Measurements from ENCODE around the gene CCNY.

Gene CCNY

GRCh38 chr10:35331894-35332640, 4.2 kb upstream of the CCNY start:
- DNase-seq (ENCODE audit: low read depth, low spot score) = no peak

- DNase-seq (ENCODE audit: low read depth, low spot score) = no peak
These were observed 2.0 kb upstream of the CCNY start for GRCh38 chr10:35334297-35334696.

- no peak for DNase-seq (ENCODE audit: low read depth, low spot score)
These were observed 901 bp upstream of the CCNY start for GRCh38 chr10:35335133-35336083.

GRCh38 chr10:35336921-35337823, 863 bp downstream of the CCNY start:
- no peak for DNase-seq (ENCODE audit: low read depth, low spot score)

- no peak for DNase-seq (ENCODE audit: low read depth, low spot score)
These were observed 3.6 kb downstream of the CCNY start for GRCh38 chr10:35339942-35340341.

- no peak for DNase-seq (ENCODE audit: low read depth, low spot score)
These were observed 4.7 kb downstream of the CCNY start for GRCh38 chr10:35340975-35341374.

- no peak for DNase-seq (ENCODE audit: low read depth, low spot score)
These were observed 5.2 kb downstream of the CCNY start for GRCh38 chr10:35341521-35341920.

GRCh38 chr10:35342183-35342753, 6.0 kb downstream of the CCNY start:
- no peak for DNase-seq (ENCODE audit: low read depth, low spot score)

GRCh38 chr10:35343739-35344138, 7.4 kb downstream of the CCNY start:
- DNase-seq (ENCODE audit: low read depth, low spot score) = no peak

- no peak for DNase-seq (ENCODE audit: low read depth, low spot score)
These were observed 9.1 kb downstream of the CCNY start for GRCh38 chr10:35345383-35345742.

- DNase-seq (ENCODE audit: low read depth, low spot score) = no peak
These were observed 9.9 kb downstream of the CCNY start for GRCh38 chr10:35346248-35346647.

- DNase-seq (ENCODE audit: low read depth, low spot score) = no peak
These were observed 10.8 kb downstream of the CCNY start for GRCh38 chr10:35347121-35347562.

GRCh38 chr10:35347899-35348608, 11.7 kb downstream of the CCNY start:
- no peak for DNase-seq (ENCODE audit: low read depth, low spot score)

GRCh38 chr10:35348609-35349388, 12.5 kb downstream of the CCNY start:
- DNase-seq (ENCODE audit: low read depth, low spot score) = no peak

GRCh38 chr10:35349389-35349915, 13.1 kb downstream of the CCNY start:
- no peak for DNase-seq (ENCODE audit: low read depth, low spot score)

- no peak for DNase-seq (ENCODE audit: low read depth, low spot score)
These were observed 14.7 kb downstream of the CCNY start for GRCh38 chr10:35351021-35351420.

GRCh38 chr10:35352097-35352496, 15.8 kb downstream of the CCNY start:
- no peak for DNase-seq (ENCODE audit: low read depth, low spot score)

GRCh38 chr10:35352512-35352911, 16.2 kb downstream of the CCNY start:
- DNase-seq (ENCODE audit: low read depth, low spot score) = no peak

- DNase-seq (ENCODE audit: low read depth, low spot score) = no peak
These were observed 17.1 kb downstream of the CCNY start for GRCh38 chr10:35353395-35353794.

GRCh38 chr10:35353805-35354204, 17.5 kb downstream of the CCNY start:
- DNase-seq (ENCODE audit: low read depth, low spot score) = no peak
